Left renal pelvis (tissue), 4 donors: Measurements from ENCODE around the gene SPDYE16. TPM values are rescaled to one million over a fixed set of nuclear protein-coding genes. Genes with fewer than 3 reads are reported as not detected.
"Not testable (repeated sequence)": the region's sequence is repeated elsewhere in the genome, so short reads cannot be mapped to it uniquely, and the experiment has no call there.

Source experiments
- DNase-seq, 4 donors: peaks; one replicate each; pipeline ENCODE4 v3.0.0-alpha.2; 2013; ENCODE audit warnings: low read depth in 4 of 4, low spot score in 3 of 4
- polyA plus RNA-seq, 4 donors: library from polyadenylated mRNA; unstranded; fragments of 120-200 nt; gene quantifications; one replicate each; pipeline ENCODE4 v1.2.1, GENCODE V29; 2013; ENCODE audit not compliant: insufficient read length in 4 of 4

The SPDYE16 gene, protein sequence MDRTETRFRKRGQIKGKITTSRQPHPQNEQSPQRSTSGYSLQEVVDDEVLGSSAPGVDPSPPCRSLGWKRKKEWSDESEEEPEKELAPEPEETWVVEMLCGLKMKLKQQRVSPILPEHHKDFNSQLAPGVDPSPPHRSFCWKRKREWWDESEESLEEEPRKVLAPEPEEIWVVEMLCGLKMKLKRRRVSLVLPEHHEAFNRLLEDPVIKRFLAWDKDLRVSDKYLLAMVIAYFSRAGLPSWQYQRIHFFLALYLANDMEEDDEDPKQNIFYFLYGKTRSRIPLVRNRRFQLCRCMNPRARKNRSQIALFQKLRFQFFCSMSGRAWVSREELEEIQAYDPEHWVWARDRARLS
- polyA plus RNA-seq: 1 to 10 TPM in 3 of 4 donors, under 1 TPM in 1; 0.97 to 3.7 (median 1.8) TPM

DNA sequence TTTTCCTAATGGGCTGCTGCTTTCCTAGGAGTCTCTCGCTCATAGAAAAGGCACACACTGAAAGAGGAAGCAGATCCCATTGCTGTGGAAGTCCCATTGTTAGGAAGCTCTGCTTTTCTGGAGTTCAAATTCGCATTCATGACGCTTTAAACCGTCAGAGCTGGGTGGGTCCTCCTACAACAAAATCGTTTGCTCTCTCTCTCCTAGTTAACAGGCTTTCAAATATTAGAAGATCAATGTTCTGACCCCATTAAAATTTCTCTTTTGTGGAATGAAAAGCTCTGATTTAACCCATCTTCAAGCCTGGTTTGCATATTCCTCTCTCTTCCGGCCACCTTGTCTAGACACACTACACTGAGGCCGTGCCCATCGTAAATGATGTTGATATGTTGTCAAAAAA, at the start of gene SPDYE16:
Gene SPDYE16, minus strand, starts transcription at position 101 of the 400 bp plus-strand sequence. CDS start 1,838 bp downstream, outside the sequence.
- not testable (repeated sequence) for DNase-seq

DNA sequence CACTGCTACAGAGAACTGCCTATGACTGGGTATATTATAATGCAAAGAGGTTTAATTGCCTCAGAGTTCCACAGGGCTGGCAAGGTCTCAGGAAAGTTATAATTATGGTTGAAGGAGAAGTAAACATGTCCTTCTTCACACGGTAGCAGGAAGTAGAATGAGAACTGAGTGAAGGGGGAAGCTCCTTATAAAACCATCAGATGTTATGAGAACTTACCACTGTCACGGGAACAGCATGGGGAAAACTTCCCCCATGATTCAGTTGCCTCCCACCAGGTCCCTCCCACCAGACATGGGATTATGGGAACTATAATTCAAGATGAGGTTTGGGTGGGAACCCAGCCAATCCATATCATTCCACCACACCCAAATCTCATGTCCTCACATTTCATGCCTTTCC, 49.6 kb upstream of the SPDYE16 start:
- DNase-seq: not testable (repeated sequence)

DNA sequence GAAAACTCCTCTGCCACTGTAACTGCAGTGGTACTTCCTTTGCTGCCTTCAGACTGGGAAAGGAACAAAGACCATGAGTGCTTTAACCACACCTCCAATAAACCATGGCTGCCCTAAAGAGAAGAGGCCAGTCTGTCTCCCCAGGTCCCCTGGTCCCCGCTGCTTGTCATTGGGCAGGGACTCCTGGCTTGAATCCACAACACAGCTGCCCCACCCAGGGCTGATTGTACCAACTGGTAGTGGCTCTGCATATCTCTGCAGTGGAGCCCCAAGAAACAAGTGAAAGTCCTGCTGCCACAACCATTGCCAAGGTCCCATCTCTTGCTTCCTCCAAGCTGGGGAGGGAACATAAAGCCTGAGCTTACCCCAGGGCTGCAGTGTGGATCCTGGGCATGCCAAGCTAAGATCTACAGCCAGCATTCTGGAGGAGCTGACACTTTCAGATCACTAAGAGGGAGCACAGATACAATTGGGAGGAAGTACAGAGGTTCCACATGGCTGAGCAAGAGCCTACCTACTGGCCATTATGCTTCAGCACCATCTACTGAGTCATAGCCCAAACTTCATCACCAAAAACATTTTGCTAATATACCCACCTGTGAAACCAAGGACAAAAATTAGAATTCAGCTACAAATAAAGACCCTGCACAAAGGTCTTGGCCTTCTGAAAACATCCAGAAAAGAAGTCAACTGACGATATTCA, 48.7 kb upstream of the SPDYE16 start:
- not testable (repeated sequence) for DNase-seq

DNA sequence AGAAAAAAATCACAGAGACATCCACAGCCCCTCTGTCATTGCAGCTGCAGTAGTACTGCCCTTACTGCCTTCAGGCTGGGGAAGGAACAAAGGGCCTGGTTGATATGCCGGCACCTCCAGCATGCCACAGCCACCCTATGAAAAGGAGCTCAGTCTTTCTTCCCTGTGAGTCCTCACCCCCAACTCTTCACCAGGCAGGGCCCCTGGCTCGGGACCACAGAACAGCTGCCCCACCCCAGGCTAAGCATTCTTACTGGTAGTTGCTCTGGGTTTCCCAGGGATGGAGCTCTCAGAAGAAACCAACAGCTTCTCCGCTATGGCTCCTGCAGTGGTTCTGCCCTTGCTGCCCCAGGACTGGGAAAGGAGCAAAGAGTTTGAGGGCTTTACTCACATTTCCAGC, 47.9 kb upstream of the SPDYE16 start:
- DNase-seq: not testable (repeated sequence)

DNA sequence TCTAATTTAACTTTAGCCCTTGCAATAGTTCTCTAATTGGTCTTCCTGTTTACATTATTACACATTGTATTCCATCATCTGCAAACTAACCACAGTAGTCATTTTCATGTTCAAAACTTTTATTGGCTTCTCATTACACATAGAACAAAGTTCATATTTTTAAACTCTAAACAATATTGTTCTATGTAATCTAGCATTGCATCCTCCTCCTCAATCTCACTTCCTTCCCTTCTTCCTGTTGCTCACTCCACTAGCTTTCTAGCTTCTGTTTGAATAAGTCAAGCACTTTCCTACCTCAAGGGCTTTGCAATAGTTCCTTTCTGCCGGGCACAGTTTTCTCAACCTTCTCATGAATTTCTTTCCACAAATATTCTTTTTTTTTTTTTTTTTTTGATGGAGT, 45.5 kb upstream of the SPDYE16 start:
- DNase-seq: not testable (repeated sequence)

DNA sequence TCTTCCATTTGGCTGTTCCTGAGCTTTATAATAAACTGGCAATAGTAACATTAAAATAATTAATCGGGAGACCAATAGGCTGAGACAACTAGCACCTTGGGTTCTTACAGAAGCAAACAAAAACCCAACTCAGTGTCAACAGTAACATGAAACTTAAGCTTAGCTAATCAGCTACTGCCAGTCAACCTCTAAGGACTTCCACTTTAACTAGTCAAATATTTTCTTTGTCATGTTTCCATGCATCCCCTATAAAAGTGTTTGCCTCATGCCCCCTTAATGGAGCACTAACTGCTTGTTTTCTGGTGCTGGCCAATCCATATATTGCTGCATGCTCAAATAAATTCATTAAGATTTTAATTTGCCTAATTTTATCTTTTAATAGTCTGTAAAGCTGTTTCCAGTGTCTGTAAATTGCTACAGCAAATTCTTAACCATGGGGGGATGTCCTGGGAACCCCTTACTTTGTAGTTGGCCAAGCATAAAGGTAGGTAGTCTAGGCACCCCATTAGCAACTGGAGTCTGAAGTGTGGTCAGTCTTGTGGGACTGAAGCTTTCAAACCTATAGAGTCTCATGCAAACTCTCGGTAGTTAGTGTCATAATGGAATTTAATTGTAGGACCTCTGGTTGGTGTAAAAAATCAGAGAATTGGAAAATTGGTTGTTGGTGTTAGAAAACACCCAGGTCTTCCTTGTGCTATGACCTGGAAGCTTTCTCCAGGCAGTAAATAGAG, 43.7 kb upstream of the SPDYE16 start:
- not testable (repeated sequence) for DNase-seq

DNA sequence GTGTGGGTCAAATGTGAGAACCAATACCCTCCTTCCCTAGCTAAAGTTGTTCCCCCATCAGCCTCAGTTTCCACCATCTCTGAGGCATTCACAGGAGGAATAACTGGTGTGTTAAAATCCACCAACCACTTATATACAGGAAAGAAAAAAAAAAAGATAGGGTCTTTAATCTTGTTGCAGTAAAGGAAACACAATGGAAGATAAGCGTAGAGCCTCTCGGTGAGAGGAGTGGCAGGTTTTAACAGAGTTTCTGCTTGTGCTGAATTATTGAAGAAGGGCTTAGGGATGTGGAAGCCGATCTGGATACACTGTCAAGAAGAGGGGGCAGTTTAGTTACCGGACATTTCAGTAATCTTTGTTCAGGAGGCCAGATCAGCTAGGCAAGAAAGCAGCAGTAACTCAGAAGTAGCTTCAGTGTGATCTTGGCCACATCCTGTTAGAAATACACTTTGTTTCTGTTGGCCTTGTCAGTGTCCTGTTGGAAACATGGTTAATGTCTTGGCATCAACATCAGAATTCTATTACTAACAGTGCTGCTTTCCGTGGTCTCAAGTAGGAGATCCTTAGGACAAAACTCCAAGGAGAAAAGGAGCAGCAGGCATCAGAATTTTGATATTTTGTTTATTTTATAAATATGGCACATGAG, 40.7 kb upstream of the SPDYE16 start:
- DNase-seq: not testable (repeated sequence)

DNA sequence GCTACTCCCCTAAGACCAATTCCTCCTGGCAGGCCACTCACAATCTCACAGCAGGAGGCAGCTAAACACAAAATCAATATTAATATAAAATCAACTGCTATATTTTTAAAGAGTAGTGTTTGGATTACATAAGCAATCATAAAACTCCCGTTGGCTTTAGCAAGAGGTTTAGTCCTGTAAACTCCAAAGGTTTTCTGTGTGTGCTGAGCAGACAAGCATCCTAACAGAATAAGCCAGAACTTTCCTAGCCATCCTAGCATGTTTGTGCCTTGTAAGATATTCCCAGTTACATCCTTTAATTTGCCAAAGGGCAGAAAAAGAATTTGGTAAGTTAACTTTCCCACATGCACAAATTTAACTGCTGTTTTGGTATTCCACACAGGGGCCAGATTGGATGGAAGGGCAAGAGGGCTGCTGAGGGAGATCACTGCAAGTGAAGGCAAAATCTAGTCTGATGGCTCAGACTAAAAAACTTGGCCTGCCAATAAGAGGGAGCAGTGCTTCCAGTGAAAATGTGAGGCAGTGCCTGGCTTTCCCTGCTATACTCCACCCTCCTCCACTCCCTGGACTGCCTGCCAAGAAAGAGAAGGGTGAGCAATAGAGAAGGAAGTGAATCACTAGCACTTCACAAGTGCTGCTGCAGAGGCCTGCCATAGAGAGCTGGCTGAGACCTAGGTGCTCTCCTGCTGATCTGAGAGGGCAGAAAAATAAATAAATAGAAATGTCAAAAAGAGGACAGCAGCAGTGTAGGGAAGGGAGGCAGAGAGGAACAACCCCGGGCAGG, 39.9 kb upstream of the SPDYE16 start:
- not testable (repeated sequence) for DNase-seq

DNA sequence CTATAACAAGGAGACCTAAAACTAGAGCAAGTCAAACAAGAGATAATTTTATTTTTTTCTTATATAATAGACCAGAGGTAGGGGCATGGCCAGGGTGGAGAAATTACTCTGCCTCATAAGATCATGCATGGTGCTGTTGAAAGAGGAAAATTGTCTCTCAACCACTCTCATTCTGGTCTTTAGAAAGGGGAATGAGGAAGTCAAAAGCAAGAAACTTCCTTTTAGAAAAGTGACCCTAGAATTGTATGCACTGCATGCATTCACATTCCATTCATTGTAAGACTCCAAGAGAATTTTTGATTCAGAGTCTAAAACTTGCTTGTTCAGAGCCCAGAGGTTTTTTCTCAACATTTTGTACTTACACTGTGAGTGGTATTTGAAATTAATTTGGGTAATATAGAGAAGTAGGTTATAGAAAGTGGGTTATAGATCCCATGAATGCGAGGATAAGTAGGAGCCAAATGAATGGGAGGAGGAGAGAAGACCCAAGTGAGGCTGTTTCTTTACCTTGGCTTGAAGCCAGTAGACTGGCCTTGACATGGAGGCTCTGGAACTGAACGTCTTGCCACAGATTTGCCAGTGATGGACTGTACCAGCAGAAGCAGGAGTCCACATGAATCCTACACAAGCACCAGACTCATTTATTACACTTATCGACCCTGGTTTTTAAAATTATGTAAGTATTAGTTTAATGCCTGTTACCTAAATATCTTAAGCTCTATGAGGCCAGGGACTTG, 33.0 kb upstream of the SPDYE16 start:
- DNase-seq: not testable (repeated sequence)

DNA sequence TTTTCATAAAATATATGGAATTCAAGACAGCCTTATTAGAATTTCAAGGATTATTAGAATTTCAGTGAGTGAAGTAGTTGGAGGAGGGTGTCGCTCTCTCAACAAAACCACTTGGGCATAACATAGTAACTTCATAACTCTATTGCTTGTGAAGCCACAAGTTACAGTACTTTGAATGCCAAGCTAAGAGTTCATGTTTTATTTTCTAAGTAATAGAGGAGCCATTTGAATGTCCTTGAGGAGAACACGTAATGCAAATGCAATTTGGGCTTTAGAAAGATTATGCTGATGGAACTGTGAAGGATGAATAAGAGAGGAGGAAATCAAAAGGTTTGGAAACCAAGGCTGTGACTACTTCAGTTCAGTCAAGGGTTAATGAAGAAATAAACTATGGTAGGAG, 32.3 kb upstream of the SPDYE16 start:
- not testable (repeated sequence) for DNase-seq

DNA sequence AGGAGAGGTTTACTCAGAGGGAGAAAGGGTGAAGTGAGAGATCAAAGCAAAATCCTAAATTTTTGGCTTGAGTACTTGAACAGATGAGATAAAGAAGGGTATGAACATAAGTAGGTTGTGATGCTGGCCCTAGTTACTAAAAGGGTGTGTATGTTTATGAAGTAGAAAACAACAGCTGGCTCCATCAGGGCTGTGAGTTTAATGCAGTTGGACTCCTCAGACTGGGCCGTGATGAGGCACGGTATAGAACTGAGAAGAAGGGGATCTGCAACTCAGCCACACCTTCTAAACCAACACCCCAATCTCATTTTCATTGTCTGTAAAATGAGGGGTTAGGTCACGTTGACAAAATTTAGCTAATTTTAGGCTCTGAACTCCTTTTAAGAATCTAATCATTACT, 29.2 kb upstream of the SPDYE16 start:
- not testable (repeated sequence) for DNase-seq

DNA sequence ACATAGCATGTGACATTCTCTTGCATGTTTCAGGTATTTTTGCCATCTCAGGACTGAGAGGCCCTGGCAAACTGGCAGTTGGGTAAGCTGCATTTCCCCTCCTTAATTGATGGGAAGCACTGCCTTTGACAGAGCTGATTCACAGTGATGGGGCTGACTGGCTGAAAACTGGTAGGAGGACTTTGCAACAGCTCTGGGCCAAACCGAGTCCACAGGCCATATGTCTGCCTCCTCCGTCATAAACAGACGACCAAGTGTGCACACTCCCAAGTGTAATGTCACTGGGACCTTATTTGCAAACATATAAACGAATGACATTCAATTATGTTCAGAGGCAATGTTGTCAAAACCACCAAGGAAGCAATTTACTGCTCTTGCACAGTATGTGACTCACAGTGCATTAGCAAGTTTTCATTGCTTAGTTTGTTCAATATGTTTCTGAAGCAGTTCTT, 27.3 kb upstream of the SPDYE16 start:
- not testable (repeated sequence) for DNase-seq

DNA sequence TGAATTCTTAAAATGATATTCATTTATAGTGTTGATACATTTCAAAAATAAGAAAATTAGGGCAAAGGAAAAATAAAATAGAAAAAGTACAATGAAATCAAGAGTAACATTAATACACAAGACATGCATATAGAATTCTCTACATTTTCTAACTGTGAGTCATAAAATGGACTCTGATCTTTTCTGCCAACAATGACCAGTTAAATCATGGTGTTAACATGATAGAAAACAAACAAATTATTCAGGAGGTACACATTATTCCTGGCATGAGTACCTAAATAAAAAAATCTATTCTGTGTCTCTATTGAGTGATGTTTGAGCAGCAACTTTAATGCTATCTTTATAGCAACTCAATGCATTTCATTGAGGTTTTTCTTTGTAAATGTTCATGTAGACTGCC, 25.6 kb upstream of the SPDYE16 start:
- not testable (repeated sequence) for DNase-seq

DNA sequence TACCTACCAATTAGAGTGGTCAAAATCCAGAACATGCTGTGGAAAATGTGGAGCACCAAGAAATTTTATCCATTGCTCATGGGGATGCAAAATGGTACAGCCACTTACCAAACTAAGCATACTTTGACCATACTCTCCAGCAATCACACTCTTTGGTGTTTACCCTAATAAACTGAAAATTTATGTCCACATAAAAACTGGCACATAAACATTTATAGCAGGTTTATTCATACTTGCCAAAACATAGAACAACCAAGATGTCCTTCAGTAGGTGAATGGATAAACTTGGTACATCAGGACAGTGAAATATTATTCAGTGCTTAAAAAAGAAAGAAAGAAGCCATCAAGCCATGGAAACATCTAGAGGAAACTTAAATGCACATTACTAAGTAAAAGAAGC, 24.7 kb upstream of the SPDYE16 start:
- not testable (repeated sequence) for DNase-seq

DNA sequence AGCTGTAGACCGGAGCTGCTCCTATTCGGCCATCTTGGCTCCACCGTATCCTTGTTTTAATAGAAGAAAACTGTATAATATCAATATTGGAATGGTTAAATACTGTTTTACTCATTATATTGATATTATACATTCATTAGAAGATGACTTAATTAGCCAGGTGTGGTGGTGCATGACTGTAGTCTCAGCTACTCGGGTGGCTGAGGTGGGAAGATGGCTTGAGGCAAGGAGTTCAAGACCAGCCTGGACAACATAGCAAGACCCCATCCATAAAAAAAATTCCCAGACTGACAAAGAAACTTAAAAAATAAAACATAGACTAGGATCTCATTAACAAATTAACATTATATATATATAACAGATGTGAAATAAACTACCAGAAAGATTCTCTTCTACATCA, 24.2 kb upstream of the SPDYE16 start:
- DNase-seq: not testable (repeated sequence)

DNA sequence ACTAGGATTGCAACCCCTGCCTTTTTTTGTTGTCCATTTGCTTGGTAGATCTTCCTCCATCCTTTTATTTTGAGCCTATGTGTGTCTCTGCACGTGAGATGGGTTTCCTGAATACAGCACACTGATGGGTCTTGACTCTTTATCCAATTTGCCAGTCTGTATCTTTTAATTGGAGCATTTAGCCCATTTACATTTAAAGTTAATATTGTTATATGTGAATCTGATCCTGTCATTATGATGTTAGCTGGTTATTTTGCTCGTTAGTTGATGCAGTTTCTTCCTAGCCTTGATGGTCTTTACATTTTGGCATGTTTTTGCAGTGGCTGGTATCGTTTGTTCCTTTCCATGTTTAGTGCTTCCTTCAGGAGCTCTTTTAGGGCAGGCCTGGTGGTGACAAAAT, 21.9 kb upstream of the SPDYE16 start:
- DNase-seq: not testable (repeated sequence)

DNA sequence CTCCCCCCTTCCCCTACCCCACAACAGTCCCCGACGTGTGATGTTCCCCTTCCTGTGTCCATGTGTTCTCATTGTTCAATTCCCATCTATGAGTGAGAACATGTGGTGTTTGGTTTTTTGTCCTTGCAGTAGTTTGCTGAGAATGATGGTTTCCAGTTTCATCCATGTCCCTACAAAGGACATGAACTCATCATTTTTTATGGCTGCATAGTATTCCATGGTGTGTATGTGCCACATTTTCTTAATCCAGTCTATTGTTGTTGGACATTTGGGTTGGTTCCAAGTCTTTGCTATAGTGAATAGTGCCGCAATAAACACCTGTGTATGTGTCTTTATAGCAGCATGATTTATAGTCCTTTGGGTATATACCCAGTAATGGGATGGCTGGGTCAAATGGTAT, 18.2 kb upstream of the SPDYE16 start:
- not testable (repeated sequence) for DNase-seq

DNA sequence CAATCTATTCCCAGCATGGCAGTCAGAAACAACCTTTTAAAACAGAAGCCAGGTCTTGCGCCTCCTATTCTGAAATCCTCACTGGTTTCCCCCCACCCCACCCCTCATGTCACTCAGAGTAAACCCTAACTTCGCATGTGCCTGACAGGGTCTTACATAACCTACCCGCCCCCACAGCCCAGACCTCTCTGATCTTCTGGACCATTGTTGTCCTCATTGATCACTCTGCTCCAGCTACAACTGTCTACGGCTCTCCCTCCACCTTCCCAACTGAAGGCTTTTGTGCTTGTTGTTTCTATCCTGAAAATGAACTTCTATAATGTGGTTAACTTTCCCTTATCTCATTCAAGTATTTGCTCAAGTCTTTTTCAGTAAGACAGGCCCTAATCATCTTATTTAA, 17.1 kb upstream of the SPDYE16 start:
- not testable (repeated sequence) for DNase-seq

DNA sequence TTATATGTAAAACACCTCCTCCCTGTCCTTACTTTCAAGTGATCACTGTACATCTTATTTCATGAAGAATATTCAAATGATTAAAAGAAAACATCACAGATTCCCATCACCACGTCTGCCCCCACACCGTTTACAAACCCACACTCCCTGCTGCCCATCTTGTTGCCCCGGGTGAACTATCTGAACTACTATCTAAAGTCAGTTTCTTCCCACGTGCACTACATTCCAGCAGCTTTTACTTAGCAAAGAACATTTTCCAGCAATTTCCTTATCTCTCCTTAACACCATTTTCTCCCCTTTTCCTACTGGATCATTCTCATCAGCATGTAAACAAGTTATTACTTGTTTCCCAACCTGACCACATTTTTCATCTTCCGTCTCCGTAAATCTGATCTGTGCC, 16.6 kb upstream of the SPDYE16 start:
- not testable (repeated sequence) for DNase-seq
